Measurements from ENCODE around the gene FPGS. TPM values are rescaled to one million over a fixed set of nuclear protein-coding genes. Genes with fewer than 3 reads are reported as not detected.

FPGS gene
- total RNA-seq, 4 donors from 2014 or later = 46.1 to 105 (median 71.5) TPM

GRCh38 chr9:127848756-127849504 is 46.2 kb downstream of the FPGS start:
- Histone ChIP-seq H3K4me3 (no peak overlapping the region), H3K9me3 (peaks cover 0 to 8% (median 2%) of the 10 kb centered on the region in 4 donors), H3K36me3 (peaks cover 0 to 4% (median 0%) of the 10 kb centered on the region in 3 donors), H3K27me3 (no peaks in the 10 kb centered on the region), H3K27ac (peak overlapping the region in 1 of 4 donors; percentile 4), H3K4me1 (peaks cover 0 to 14% (median 0%) of the 10 kb centered on the region in 4 donors)
- DNase-seq = no peak
- TF ChIP-seq POLR2A (IDR thresholded peaks at IDR 0.05) (no peak), CTCF (IDR thresholded peaks at IDR 0.05) (no peak)

- DNase-seq = no peak
- Histone ChIP-seq H3K36me3 (peaks cover 0 to 4% (median 0%) of the 10 kb centered on the region in 3 donors), H3K27me3 (no peaks in the 10 kb centered on the region), H3K27ac (peak overlapping the region in 1 of 4 donors; percentile 9), H3K9me3 (peaks cover 0 to 8% (median 2%) of the 10 kb centered on the region in 4 donors), H3K4me1 (peaks cover 0 to 22% (median 0%) of the 10 kb centered on the region in 4 donors), H3K4me3 (peak overlapping the region in 1 of 4 donors; percentile 70)
- TF ChIP-seq CTCF (IDR thresholded peaks at IDR 0.05) = no peak
- no peak for TF ChIP-seq POLR2A (IDR thresholded peaks at IDR 0.05)
Measured at GRCh38 chr9:127850286-127850830, 47.7 kb downstream of the FPGS start.

GRCh38 chr9:127852829-127853228 is 50.1 kb downstream of the FPGS start:
- Histone ChIP-seq H3K9me3 (peaks cover 0 to 8% (median 2%) of the 10 kb centered on the region in 4 donors), H3K27me3 (no peaks in the 10 kb centered on the region), H3K36me3 (peaks cover 0 to 4% (median 0%) of the 10 kb centered on the region in 3 donors), H3K4me3 (peak overlapping the region in 3 of 4 donors; percentile 38 to 70 (median 58)), H3K4me1 (peaks cover 0 to 22% (median under 1%) of the 10 kb centered on the region in 4 donors), H3K27ac (peak overlapping the region; percentile 72 to 90 (median 86))
- TF ChIP-seq CTCF (IDR thresholded peaks at IDR 0.05) (no peak), POLR2A (IDR thresholded peaks at IDR 0.05) (no peak)
- no peak for DNase-seq

- no peak for DNase-seq
- H3K27ac ChIP-seq = peak overlapping the region; percentile 72 to 90 (median 86)
Measured at GRCh38 chr9:127853312-127854183, 50.9 kb downstream of the FPGS start.

More at GRCh38 chr9:127853312-127854183, 50.9 kb downstream of the FPGS start:
- TF ChIP-seq POLR2A (IDR thresholded peaks at IDR 0.05) (no peak), CTCF (IDR thresholded peaks at IDR 0.05) (no peak)
- H3K27me3 ChIP-seq = no peaks in the 10 kb centered on the region
- H3K36me3 ChIP-seq = peaks cover 0 to 4% (median 0%) of the 10 kb centered on the region in 3 donors
- peaks cover 0 to 30% (median 4%) of the 10 kb centered on the region in 4 donors for H3K4me1 ChIP-seq
- H3K4me3 ChIP-seq = peak overlapping the region; percentile 38 to 70 (median 51)
- peaks cover 0 to 8% (median 2%) of the 10 kb centered on the region in 4 donors for H3K9me3 ChIP-seq
